SKM-1 (cell line): ENCODE measurements around the gene PHACTR1.
A peak's percentile ranks its signal among the peaks of the same experiment; 100 is the strongest.

Experiments
- DNase-seq: peaks from one replicate; lab custom pipeline; 2025; ENCODE audit not compliant: unreplicated experiment; lab: John Stamatoyannopoulos, UW

PHACTR1 gene

DNA sequence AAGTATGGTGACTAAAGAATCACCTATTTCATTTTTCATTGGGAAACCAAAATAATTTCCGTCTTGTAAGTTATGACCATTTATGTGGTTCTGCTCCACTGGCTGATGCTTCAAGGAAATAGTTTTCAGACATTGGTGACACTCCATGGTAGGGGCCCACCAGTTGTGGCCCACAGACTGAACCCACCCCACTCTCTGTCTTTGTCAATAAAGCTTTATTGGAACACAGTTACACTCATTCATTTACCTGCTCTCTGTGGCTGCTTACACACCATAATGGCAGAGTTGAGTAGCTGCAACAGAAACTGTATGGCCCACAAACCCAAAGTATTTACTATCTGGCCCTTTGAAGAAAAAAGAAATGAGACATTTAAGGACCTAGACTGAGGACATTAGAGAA lies 533.2 kb downstream of the PHACTR1 start:
- no peak for DNase-seq

GRCh38 chr6:13250703-13251102 lies 534.1 kb downstream of the PHACTR1 start:
- DNase-seq: no peak

DNA sequence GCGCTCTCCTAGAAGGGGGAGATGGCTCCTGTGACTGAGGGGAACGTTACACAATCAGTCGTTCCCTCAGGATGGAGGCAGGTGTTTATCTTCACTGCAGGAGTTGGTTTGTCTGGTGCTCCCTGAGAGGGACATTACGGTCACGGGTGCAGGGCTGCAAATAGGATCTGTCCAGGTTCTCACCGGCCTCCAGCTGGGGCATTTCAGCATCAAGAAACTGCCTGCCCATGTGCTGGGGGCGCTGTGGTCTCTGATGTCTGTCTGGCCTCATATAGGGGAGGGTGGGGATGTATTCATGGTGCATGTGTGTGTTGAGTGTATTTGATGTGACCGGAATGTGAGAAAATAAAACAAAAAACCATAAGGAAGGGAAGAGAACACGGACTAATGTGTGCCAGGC lies 534.7 kb downstream of the PHACTR1 start:
- DNase-seq: no peak

DNA sequence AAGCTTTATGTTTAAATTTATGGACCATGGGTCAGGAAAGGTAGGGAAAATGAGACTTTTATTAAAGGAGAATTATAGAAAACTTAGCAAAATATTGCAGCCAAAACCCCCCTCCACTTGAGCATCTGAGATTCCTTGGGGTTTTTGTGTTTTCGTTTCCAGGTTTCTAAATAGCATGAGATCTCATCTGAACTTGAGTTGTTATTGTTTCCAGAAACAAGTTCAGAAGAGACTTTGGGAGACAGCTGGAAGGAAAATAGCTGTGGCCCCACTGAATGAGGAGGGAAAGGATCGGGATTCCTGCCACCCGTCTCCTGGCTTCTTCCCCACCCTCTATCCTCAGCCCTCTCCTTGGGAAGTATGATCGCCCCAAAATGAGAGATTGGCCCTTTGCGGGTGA lies 536.2 kb downstream of the PHACTR1 start:
- DNase-seq: no peak

GRCh38 chr6:13253272-13253671 lies 536.7 kb downstream of the PHACTR1 start:
- peak; percentile 75 for DNase-seq

DNA sequence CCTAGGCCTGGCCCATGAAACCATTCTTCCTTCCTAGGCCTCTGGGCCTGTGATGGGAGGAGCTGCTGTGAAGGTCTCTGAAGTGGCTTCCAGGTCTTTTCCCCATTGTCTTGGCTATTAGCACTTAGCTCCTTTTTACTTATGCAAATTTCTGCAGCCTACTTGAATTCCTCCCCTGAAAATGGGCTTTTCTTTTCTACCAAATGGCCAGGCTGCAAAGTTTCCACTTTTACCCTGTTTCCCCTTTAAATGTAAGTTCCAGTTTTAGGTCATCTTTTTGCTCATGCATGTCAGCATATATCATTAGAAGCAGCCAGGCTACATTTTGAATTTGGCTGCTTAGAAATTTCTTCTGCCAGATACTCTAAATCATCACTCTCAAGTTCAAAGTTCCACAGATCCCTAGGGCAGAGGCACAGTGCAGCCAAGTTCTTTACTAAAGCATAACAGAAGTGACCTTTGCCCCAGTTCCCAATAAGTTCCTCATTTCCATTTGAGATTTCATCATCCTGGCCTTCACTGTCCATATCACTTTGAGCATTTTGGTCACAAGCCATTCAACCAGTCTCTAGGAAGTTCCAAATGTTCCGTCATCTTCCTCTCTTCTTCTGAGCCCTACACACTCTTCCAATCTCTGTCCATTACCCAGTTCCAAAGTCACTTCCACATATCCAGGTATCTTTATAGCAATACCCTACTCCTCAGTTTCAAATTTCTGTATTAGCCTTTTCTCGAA lies 539.9 kb downstream of the PHACTR1 start:
- peak; percentile 62 for DNase-seq

DNA sequence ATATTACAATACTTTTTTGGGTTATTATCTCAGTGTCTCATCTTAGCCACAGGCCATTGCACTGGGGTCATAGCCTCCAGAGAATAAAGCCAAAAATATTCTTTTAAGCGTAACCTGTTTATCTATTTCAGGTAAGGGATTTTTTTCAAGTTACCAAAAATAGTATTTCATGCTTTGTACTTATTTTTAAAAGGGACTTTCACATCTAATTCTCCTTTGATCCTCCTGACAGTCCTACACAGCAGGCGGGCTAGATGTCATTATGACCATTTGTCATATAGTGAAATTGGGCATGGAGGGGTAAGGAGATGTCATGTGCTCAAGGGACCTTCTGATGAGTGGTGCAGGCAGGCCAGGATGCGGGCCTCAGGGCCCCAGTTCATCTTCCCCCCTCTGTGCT lies 542.8 kb downstream of the PHACTR1 start:
- no peak for DNase-seq

DNA sequence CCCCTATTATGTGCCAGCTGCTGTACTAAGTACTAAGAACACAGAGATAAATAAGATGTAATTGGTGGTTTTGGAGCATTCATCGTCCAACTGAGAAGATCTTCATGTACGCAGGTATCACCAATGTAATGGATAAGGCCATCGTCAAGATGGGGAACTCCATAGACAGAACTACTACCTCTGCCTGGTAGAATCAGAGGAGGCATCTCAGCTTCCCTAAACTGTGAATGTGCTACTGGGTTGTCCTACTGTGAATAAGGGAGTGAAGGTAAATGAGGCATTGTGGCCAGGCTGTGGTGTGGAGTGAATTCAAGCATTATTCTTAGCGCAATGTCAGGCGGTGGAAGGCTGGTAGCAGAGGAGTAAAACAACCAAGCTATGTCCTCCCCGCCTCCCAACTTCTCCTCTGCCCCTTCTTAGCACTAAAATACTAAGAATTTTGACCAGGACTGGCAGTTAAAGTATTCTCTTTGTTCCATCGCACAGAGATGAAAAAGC lies 543.6 kb downstream of the PHACTR1 start:
- no peak for DNase-seq

DNA sequence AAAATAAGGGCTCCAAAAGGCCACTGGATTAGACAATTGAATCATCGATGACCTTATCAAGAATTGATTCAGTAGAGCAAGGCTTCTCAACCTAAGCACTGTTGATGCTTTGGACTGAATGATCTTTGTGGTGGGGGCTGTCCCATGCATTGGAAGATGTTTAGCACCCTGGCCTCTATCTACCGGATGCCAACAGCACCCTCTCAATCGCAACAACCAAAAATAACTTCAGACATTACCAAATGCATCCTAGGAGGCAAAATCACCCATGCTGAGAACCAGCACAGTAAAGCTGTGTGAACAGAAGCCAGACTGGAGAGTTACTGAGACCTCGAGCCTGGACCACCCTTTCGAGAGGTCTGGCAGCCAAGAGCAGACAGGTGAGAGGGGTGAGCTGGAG lies 544.3 kb downstream of the PHACTR1 start:
- no peak for DNase-seq

GRCh38 chr6:13261464-13261994 lies 545.0 kb downstream of the PHACTR1 start:
- DNase-seq: peak; percentile 89

GRCh38 chr6:13262302-13263230 lies 546.0 kb downstream of the PHACTR1 start:
- DNase-seq: peak; percentile 26

DNA sequence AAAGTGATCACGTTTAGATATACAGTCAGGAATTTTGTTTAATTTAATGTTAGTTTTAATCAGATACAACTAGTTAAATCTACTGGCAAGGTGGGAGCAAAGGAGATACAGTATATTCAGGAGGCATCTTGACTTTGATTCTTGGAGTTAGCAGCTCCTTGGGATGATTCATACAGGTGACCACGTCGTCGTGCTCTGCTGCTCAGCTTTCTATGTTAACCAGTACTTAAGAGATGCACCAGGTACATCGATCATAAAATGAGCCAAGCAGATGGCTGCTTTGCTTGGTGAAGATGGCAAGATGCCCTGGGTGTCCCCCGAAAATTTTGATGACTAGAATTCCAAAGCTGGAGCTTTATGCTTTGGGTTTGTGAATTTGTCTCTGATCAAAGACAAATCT lies 547.1 kb downstream of the PHACTR1 start:
- DNase-seq: no peak

DNA sequence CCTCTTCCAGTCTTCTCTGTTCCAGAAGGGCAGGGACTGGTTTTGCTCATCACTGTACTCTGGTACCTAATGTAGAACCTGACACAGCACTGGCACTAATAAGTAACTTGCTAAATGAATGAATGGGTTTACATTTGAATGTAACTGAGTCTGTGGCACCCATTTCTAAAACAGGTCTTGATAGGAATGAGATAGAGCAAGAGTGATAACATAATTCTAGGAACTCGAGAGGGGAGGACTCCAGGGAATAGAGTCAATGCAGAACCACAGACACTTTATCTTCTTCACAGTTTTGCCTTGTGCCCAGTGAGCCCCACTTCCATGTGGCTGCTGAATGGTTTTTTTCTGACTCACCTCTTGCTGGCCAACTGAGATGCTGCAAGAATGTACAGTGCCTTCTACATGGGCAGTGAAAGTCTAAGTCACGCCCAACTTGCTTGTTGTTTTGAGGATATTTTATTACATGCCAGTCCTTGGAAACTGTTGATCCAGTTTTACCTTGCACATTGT lies 550.6 kb downstream of the PHACTR1 start:
- no peak for DNase-seq

DNA sequence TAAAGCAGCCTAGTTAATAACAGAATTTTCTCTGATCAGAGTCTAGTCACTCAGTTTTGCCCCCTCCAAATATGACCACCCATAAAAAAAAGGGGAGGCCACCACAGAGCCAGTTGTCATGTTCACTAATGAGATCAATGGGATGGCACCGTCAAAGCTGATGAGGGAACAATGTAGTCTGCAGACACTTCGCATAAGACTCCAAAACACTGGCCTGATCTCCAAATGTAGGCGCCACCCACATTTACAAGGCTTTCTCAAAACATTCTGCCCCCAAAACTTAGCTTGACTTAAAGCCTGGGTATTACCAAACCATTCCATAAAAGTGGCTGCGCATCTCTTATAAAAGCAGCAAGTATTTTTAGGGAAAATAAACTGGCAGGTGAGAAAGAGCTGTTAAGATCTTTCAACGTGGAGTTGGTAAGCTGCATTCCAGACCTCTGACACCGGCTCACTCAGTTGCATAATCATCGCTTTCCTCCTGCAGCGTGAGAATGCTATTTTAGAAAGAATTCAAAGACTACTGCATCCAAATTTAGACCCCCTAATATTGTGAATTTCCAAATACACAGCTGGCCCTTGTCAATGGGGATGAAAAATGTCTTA lies 552.4 kb downstream of the PHACTR1 start:
- DNase-seq: peak; percentile 24

DNA sequence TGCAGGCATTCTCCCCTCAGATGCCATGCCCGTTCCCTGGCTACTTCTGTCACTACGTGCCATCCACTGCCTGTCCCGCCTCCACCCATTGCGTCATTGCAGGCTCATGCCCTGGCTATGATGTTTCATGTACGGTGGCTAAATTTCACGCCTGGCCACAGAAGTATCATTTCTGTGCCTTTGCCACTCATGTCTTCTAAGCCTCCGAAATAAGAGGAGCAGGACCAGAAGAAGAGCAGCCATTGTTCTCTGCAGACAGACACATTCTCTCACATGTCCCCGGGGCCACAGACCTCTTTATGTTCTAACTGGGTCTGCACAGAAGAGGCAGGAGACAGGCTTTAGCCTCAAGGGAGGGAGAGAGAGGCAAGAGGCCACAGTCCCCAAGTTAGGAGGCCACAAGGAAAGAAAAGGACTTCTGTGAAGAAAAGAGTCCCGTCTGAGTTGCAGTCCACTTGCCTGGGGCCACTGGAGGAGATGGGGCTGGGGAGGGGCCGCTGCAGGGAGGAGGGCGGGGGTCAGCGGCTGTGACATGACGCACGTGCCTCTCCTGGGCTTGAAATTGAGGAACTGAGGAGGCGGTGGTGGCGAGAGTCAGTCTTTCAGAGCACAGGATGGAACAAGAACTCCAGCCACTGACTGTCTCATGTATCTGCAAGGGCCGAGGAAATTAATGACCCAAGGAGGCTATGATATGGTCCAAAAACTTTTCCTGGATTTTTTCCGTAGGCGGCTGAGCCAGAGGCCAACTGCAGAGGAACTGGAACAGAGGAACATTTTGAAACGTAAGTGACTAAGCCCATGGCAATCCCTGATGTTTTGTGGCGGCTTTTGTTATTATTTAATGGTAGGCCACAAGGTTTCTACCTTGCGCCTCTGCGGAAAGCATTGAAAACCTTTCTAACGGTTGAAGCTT lies 555.8 kb downstream of the PHACTR1 start:
- DNase-seq: peak; percentile 13

- DNase-seq: no peak
Measured at GRCh38 chr6:13273202-13273930, 556.8 kb downstream of the PHACTR1 start.

- no peak for DNase-seq
Measured at GRCh38 chr6:13273931-13274706, 557.6 kb downstream of the PHACTR1 start.

- DNase-seq: no peak
Measured at GRCh38 chr6:13274707-13275434, 558.3 kb downstream of the PHACTR1 start.
